GM21447 (cell line): Measurements from ENCODE around the gene HES5.

Source experiments
- ATAC-seq: cut with Tn5 transposase; IDR thresholded peaks from one replicate; pipeline ENCODE4 v1.9.1; 2021; ENCODE audit not compliant: unreplicated experiment

HES5 gene

GRCh38 chr1:2480986-2481364 is 49.1 kb downstream of the HES5 start:
- no peak for ATAC-seq

- no peak for ATAC-seq
Observed at GRCh38 chr1:2480236-2480985, 49.7 kb downstream of the HES5 start.

GRCh38 chr1:2479618-2480017 is 50.4 kb downstream of the HES5 start:
- no peak for ATAC-seq

GRCh38 chr1:2479186-2479585 is 50.9 kb downstream of the HES5 start:
- ATAC-seq: no peak
